Colonic mucosa (tissue), 4 donors: Measurements from ENCODE around the gene KANK2. TPM values are rescaled to one million over a fixed set of nuclear protein-coding genes. Genes with fewer than 3 reads are reported as not detected.

ENCODE experiments used
- DNase-seq: peaks from one replicate; pipeline ENCODE4 v3.0.0-alpha.2; 2020
- H3K27ac ChIP-seq: fragments of 200-600 bp; one replicate; pipeline ENCODE4 v1.8.0; 2021
- H3K27me3 ChIP-seq: fragments of 200-600 bp; one replicate; pipeline ENCODE4 v1.8.0; 2021
- H3K36me3 ChIP-seq: fragments of 200-600 bp; one replicate; pipeline ENCODE4 v1.8.0; 2021
- H3K4me1 ChIP-seq: fragments of 200-600 bp; one replicate; pipeline ENCODE4 v1.8.0; 2021; ENCODE audit warnings: mild to moderate bottlenecking
- H3K4me3 ChIP-seq: fragments of 200-600 bp; one replicate; pipeline ENCODE4 v1.8.0; 2021
- H3K9ac ChIP-seq, 2 donors: one replicate each; pipeline ENCODE4 v1.7.0; 2013; ENCODE audit warnings: control low read depth in 2 of 2, low read depth in 2 of 2, low read length in 2 of 2
- H3K9me3 ChIP-seq: fragments of 200-600 bp; one replicate; pipeline ENCODE4 v1.8.0; 2021
- intact Hi-C: fragments of 100-400 bp; cut with DNase I; formaldehyde crosslinking; loops from one replicate; pipeline ENCODE4 v1.14.1; 2022
- total RNA-seq, 2 donors: library from RNA; stranded (reverse); fragmentation: NEBNext Ultra II Directional in 1 of 2; extraction: Animal tissue kit (Norgen Biotek cat#: 25700) in 1 of 2; gene quantifications; one replicate each; pipeline ENCODE4 v1.2.1, GENCODE V29; 2021
- TF ChIP-seq, protein P1 (sequence below): fragments of 200-600 bp; IDR thresholded peaks from one replicate; pipeline ENCODE4 v1.8.0; 2022; ENCODE audit warnings: antibody characterized with exemption, mild to moderate bottlenecking
- donor health status: healthy.
- donor health status: DM: no; HTN: no; CAD: no.
- donor health status: DM: no; HTN: no; CAD: no.

The KANK2 gene
- total RNA-seq, 2 donors from 2014 or later: 44.1 to 87.8 TPM

DNA sequence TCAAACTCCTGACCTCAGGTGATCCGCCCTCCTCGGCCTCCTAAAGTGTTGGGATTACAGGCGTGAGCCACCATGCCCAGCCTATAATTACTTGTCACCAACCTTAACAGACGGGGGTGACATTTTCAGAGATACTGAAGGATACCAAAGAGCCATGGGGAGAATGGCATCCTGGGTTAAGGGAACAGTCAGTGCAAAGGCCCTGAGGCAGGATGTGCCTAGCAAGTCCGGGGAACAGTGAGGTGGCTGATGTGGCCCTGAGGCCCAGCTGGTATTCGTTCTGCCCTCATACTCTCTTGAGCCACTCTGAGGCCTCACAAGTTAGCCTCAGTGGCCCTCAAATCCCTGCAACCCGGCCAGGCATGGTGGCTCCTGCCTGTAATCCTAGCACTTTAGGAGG is 27.1 kb upstream of the KANK2 start:
- Histone ChIP-seq H3K27ac (no peak overlapping the region), H3K4me3 (no peak overlapping the region), H3K27me3 (no peaks in the 10 kb centered on the region), H3K9me3 (no peaks in the 10 kb centered on the region), H3K36me3 (peaks cover 9% of the 10 kb centered on the region), H3K4me1 (no peaks in the 10 kb centered on the region), H3K9ac (no peak overlapping the region)
- TF ChIP-seq, protein P1, sequence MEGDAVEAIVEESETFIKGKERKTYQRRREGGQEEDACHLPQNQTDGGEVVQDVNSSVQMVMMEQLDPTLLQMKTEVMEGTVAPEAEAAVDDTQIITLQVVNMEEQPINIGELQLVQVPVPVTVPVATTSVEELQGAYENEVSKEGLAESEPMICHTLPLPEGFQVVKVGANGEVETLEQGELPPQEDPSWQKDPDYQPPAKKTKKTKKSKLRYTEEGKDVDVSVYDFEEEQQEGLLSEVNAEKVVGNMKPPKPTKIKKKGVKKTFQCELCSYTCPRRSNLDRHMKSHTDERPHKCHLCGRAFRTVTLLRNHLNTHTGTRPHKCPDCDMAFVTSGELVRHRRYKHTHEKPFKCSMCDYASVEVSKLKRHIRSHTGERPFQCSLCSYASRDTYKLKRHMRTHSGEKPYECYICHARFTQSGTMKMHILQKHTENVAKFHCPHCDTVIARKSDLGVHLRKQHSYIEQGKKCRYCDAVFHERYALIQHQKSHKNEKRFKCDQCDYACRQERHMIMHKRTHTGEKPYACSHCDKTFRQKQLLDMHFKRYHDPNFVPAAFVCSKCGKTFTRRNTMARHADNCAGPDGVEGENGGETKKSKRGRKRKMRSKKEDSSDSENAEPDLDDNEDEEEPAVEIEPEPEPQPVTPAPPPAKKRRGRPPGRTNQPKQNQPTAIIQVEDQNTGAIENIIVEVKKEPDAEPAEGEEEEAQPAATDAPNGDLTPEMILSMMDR: no peak
- no peak for DNase-seq
- intact Hi-C loops: no loop called here

DNA sequence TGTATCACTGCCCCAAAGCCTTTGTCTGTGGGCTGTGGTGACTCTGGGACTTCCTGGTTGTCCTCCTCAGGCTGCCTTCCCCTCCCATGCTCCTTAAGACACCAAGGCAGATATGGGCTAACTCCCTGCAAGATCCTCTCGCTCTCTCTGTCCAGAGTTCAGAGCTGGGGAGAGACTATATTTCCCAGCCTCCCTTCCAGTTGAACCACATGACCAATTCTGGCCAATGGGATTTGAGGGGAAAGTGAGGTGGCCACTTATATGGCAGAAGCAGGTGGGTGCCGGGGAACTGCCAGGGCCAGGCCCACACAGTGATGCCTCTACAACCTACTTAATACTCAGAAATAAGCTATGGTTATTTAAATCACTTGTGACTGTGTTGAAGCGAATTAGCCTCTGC is 25.9 kb upstream of the KANK2 start:
- Histone ChIP-seq H3K27ac (no peak overlapping the region), H3K36me3 (peaks cover 9% of the 10 kb centered on the region), H3K9ac (no peak overlapping the region), H3K4me1 (no peaks in the 10 kb centered on the region), H3K27me3 (no peaks in the 10 kb centered on the region), H3K9me3 (no peaks in the 10 kb centered on the region), H3K4me3 (no peak overlapping the region)
- TF ChIP-seq, protein P1: no peak
- intact Hi-C loops: no loop called here
- DNase-seq: no peak

DNA sequence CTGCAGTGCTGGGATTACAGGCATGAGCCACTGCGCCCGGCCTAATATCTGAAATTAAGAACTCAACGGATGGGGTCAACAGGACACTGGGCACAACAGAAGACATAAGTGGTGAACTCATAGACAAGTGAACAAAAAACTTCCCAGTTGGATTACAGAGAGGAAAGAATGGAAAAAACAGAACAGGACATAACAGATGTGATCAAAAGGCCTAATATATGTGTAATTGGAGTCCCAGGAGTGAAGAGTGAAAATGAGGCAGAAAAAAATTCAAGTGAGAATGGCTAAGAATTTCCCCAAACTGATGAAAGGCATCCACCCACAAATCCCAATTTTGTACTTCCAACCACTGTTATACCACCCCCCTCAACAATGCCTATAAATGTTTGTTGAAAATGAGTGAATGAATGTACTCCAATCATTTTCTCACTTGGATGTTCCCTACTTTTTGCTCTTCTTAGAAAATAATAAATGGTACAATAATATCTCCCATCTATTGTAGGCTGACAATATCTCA is 23.8 kb upstream of the KANK2 start:
- Histone ChIP-seq H3K9me3 (no peaks in the 10 kb centered on the region), H3K4me3 (no peak overlapping the region), H3K4me1 (no peaks in the 10 kb centered on the region), H3K9ac (no peak overlapping the region), H3K36me3 (peaks cover under 1% of the 10 kb centered on the region), H3K27me3 (no peaks in the 10 kb centered on the region), H3K27ac (no peak overlapping the region)
- intact Hi-C loops: no loop called here
- TF ChIP-seq, protein P1: no peak
- DNase-seq: no peak

DNA sequence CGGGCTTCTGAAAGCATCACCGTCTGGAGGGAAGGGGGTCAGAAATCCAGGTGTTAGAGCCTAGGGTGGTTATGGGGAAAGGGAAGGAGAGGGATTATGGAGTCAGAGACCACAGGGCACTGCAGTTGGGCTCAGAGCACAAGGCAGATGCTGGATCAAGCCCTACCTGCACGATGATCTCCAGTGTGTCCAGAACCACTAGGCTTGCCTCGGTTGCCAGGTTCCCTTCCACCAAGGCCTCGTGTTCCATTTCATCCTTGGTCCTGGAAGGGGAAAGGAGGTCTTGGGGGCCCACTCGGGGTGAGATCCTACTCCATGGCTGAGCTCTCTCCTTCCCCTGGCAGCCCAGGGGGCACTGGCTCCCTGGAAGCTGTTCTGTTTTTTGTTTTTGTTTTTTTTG is 17.0 kb upstream of the KANK2 start:
- no peaks in the 10 kb centered on the region for H3K4me1 ChIP-seq
- intact Hi-C loops: no loop called here
- H3K27me3 ChIP-seq: no peaks in the 10 kb centered on the region
- H3K9me3 ChIP-seq: no peaks in the 10 kb centered on the region
- TF ChIP-seq, protein P1: no peak
- no peak for DNase-seq
- no peak overlapping the region for H3K9ac ChIP-seq
- no peak overlapping the region for H3K27ac ChIP-seq
- no peaks in the 10 kb centered on the region for H3K36me3 ChIP-seq
- H3K4me3 ChIP-seq: no peak overlapping the region

DNA sequence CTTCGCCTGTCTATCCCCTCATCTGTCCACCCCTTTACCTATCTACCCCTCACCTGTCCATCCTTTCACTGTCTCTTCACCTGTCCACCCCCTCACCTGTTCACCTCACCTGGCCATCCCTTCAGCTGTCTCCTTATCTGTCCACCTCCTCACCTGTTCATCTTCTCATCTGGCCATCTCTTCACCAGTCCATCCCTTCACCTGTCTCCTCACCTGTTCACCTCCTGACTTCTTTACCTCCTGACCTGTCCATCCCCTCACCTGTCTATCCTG is 13.2 kb upstream of the KANK2 start:
- H3K9me3 ChIP-seq: no peaks in the 10 kb centered on the region
- no peak for DNase-seq
- H3K4me1 ChIP-seq: no peaks in the 10 kb centered on the region
- TF ChIP-seq, protein P1: no peak
- H3K27ac ChIP-seq: no peak overlapping the region
- H3K36me3 ChIP-seq: no peaks in the 10 kb centered on the region
- intact Hi-C loops: no loop called here
- H3K4me3 ChIP-seq: no peak overlapping the region
- H3K27me3 ChIP-seq: no peaks in the 10 kb centered on the region
- H3K9ac ChIP-seq: no peak overlapping the region
